Natural killer cell (primary cell): ENCODE data around the gene PPM1J. TPM values are rescaled to one million over a fixed set of nuclear protein-coding genes. Genes with fewer than 3 reads are reported as not detected.

Source experiments
- ATAC-seq, 3 donors: fragments of 150-1000 bp in 2 of 3; fragments of 200-7000 bp in 1 of 3; cut with Tn5 transposase; 1 replicate in 1 of 3; 2 replicates in 2 of 3; pipeline ENCODE4 v1.10.0; 2021; ENCODE audit warnings: mild to moderate bottlenecking in 2 of 3, moderate library complexity in 2 of 3
- DNase-seq, 2 donors: peaks; one replicate each; pipeline versions ENCODE4 v3.0.0 to v3.0.0-alpha.2; 2013 to 2021; ENCODE audit warnings: mixed read lengths in 1 of 2
- H3K27ac ChIP-seq: one replicate; pipeline ENCODE4 v1.5.1; 2013; ENCODE audit warnings: mild to moderate bottlenecking, low read length
- H3K27me3 ChIP-seq: one replicate; pipeline ENCODE4 v1.6.1; 2013; ENCODE audit warnings: low read length; ENCODE audit not compliant: control insufficient read depth, insufficient read depth
- H3K36me3 ChIP-seq: one replicate; pipeline ENCODE4 v1.6.1; 2013; ENCODE audit warnings: low read length; ENCODE audit not compliant: control insufficient read depth, insufficient read depth
- H3K4me1 ChIP-seq: one replicate; pipeline ENCODE4 v1.6.1; 2013; ENCODE audit warnings: low read length; ENCODE audit not compliant: control insufficient read depth, insufficient read depth
- H3K4me3 ChIP-seq: one replicate; pipeline ENCODE4 v1.5.1; 2013; ENCODE audit warnings: low read length
- H3K9me3 ChIP-seq: one replicate; pipeline ENCODE4 v1.6.1; 2013; ENCODE audit warnings: low read length; ENCODE audit not compliant: control insufficient read depth, insufficient read depth
- H3K27ac Mint-ChIP-seq, 2 donors: one replicate each; pipeline ENCODE4 v1.8.0; 2022; ENCODE audit warnings: mild to moderate bottlenecking in 2 of 2, mixed read lengths in 2 of 2, moderate library complexity in 1 of 2
- H3K27me3 Mint-ChIP-seq, 2 donors: one replicate each; pipeline ENCODE4 v1.8.0; 2022; ENCODE audit warnings: low read depth in 2 of 2, mixed read lengths in 2 of 2
- H3K36me3 Mint-ChIP-seq: one replicate; pipeline ENCODE4 v1.8.0; 2022; ENCODE audit warnings: mixed read lengths
- H3K4me1 Mint-ChIP-seq, 2 donors: one replicate each; pipeline ENCODE4 v1.8.0; 2022; ENCODE audit warnings: mixed read lengths in 2 of 2
- H3K4me3 Mint-ChIP-seq: one replicate; pipeline ENCODE4 v1.8.0; 2022; ENCODE audit warnings: mild to moderate bottlenecking, moderate library complexity, mixed read lengths
- H3K9me3 Mint-ChIP-seq, 2 donors: one replicate each; pipeline ENCODE4 v1.8.0; 2022; ENCODE audit warnings: mixed read lengths in 2 of 2
- WGBS: methylation state at CpG from one replicate; pipeline ENCODE4 v1.1.7; 2013; ENCODE audit warnings: missing lambda C conversion rate; ENCODE audit not compliant: insufficient coverage; 5-methylcytosine and 5-hydroxymethylcytosine counted together
- intact Hi-C: fragments of 100-400 bp; cut with micrococcal nuclease; formaldehyde crosslinking; loops from one replicate; pipeline ENCODE4 v1.14.2; 2022
- total RNA-seq, 4 donors: library from RNA; stranded (reverse); fragments of 120-200 nt in 1 of 4; gene quantifications; one replicate each; pipeline versions ENCODE4 v1.2.3 to v1.2.4, GENCODE V29; 2013 to 2022
- TF ChIP-seq, protein P1 (sequence below): fragments of 200-600 bp; IDR thresholded peaks from one replicate; pipeline ENCODE4 v1.8.0; 2022; ENCODE audit warnings: antibody characterized with exemption

PPM1J gene
- total RNA-seq, 3 donors from 2014 or later (not counting 1 experiment from before 2014, with no cell fraction given): 0.26 TPM; not detected in 2

DNA sequence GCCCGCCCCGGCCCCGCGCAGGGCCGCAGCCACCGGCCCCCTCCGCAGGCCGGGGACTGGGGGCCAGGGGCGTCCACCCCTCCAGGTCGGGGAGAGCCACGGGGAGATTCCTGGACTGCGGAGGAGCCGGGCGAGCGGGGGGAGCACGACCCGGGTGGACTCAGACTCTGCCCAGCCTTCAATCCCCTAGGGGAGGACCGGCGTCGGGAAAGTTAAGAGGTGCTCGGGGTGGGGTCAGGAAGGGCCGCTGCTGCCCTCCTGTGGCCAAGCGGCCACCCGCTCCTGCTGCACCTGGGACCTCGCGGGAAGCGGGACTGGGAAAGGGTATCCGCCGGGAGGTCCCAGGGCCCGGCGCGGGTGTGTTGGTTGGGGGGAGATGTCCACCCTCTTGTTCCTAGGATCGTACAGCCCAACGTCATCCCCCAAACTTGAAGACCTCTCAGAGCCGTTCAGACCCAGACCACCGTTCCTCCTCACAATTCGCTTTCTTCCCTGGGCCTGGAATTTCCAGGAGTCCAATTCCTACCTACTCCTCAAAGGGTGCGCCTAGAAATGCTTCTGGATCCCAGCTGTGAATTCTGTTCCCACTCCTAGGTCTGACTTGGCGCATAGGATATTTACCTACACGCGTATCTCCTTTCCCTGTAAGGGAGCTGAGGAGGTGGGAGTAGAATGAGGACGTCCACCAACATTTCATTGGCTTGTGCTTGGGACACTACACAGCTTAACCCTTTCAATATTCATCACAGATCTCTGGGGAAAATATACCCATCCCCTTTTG, 7.7 kb downstream of the PPM1J start:
- Mint-ChIP-seq H3K27ac (peak overlapping the region; percentile 81 to 90), H3K27me3 (peaks cover 0 to 3% of the 10 kb centered on the region in 2 donors), H3K36me3 (no peaks in the 10 kb centered on the region), H3K9me3 (no peaks in the 10 kb centered on the region), H3K4me1 (peaks cover 45 to 46% of the 10 kb centered on the region in 2 donors), H3K4me3 (peak overlapping the region; percentile 93)
- H3K36me3 ChIP-seq: peaks cover 9% of the 10 kb centered on the region
- peak; percentile 52 to 68 (median 67) for ATAC-seq
- TF ChIP-seq, protein P1, sequence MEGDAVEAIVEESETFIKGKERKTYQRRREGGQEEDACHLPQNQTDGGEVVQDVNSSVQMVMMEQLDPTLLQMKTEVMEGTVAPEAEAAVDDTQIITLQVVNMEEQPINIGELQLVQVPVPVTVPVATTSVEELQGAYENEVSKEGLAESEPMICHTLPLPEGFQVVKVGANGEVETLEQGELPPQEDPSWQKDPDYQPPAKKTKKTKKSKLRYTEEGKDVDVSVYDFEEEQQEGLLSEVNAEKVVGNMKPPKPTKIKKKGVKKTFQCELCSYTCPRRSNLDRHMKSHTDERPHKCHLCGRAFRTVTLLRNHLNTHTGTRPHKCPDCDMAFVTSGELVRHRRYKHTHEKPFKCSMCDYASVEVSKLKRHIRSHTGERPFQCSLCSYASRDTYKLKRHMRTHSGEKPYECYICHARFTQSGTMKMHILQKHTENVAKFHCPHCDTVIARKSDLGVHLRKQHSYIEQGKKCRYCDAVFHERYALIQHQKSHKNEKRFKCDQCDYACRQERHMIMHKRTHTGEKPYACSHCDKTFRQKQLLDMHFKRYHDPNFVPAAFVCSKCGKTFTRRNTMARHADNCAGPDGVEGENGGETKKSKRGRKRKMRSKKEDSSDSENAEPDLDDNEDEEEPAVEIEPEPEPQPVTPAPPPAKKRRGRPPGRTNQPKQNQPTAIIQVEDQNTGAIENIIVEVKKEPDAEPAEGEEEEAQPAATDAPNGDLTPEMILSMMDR: peak; percentile 63
- 11% methylated on average over 41 of the region's 42 CpGs for WGBS
- DNase-seq: peak; percentile 63 to 81
- intact Hi-C loops: loop anchor here (2.0 to 5.0 kb wide), 2 partner anchors 205 to 317 kb away; no protein-coding TSS in a partner anchor
- H3K9me3 ChIP-seq: no peaks in the 10 kb centered on the region
- H3K27ac ChIP-seq: peak overlapping the region; percentile 55
- peaks cover 50% of the 10 kb centered on the region for H3K4me1 ChIP-seq
- H3K4me3 ChIP-seq: peak overlapping the region; percentile 69
- H3K27me3 ChIP-seq: no peaks in the 10 kb centered on the region

DNA sequence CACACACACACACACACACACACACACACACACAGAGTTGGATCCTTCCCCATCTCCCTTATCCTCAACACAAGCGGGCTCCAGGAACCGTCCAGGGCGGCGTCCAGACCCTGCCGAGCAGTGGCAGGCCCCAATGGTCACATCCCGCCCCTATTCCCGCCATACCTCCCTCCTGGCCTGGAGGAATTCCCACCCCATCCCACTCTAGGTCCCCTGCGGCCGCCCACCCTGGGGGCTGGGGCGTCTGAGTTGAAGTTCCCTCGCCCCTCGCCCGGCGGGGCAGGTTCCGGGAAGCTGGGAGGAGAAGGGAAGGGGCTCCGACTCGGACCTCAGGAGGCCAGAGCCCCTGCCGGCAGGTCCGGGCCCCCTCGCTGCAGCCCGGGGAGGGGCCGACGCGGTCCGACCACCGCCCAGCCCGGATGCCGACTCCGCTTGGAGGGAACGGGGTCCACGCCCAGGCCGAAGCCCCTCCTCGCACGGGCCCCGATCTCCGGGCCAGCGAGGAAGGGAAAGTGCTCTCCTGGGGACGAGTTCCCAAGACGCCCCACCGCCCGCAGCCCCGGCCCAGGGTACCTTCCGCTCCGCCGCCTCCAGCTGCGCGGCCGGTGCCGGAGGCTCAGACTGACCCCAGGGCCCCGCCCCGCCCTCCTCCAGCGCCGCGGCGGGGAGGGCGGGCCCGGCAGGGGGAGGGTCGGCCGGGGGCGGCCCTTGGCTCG, 8.5 kb downstream of the PPM1J start, which contains the start of gene RHOC:
Gene RHOC (minus strand): TSS at position 623 of the 716 bp plus-strand sequence. CDS start 3,328 bp downstream, outside the sequence.
- Mint-ChIP-seq H3K27ac (peak within 1 kb of the TSS; percentile 90 to 93), H3K4me1 (peaks cover 52 to 53% of the 10 kb centered on the region in 2 donors), H3K27me3 (peaks cover 0 to 3% of the 10 kb centered on the region in 2 donors), H3K9me3 (no peaks in the 10 kb centered on the region), H3K36me3 (no peaks in the 10 kb centered on the region), H3K4me3 (peak within 1 kb of the TSS; percentile 93)
- Histone ChIP-seq H3K27me3 (no peaks in the 10 kb centered on the region), H3K9me3 (no peaks in the 10 kb centered on the region), H3K36me3 (peaks cover 14% of the 10 kb centered on the region), H3K4me3 (peak within 1 kb of the TSS; percentile 69), H3K27ac (peak within 1 kb of the TSS; percentile 70), H3K4me1 (peaks cover 58% of the 10 kb centered on the region)
- ATAC-seq (peak; percentile 64 to 78 (median 77)), DNase-seq (peak; percentile 58 to 59)
- TF ChIP-seq, protein P1: no peak
- WGBS: 4% methylated on average over 61 of the region's 61 CpGs
- intact Hi-C loops: loop anchor here (2.0 to 5.0 kb wide), 2 partner anchors 204 to 316 kb away; no protein-coding TSS in a partner anchor

DNA sequence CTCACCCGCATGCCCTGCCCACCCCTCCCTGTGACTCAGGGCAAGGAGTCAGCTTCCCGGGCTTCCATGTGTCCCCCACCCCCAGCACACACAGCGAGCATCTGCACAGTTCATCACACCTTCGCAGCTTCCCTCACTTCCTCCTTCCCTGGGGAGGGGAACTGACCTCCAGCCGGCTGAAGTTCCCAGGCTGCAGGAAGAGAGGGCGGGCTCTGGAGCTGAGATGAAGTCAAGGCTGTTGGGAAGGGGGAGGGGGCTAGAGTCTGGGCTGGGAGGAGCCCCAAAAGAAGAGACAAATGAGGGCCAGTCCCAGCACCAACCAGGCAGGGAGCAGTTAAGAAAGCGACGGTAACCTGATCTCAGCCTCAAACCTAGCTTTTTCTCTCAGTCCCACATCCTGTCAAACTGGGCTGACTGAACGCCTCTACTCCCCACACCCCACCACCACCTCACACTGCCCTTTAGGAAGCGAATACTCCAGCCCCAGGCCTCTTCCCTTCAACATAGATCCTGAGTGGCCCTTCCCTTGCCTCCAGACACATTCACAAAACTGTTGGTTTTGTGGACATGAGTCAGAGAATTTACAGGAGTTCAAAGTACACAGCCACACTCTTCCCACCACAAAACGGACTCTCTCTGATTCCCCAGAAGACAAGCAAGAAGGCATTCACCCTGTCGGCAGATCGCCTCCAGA, 10.1 kb downstream of the PPM1J start:
- H3K4me1 Mint-ChIP-seq: peaks cover 65 to 69% of the 10 kb centered on the region in 2 donors
- Histone ChIP-seq H3K4me3 (peak overlapping the region; percentile 69), H3K36me3 (peaks cover 22% of the 10 kb centered on the region), H3K27me3 (no peaks in the 10 kb centered on the region), H3K4me1 (peaks cover 74% of the 10 kb centered on the region), H3K9me3 (no peaks in the 10 kb centered on the region), H3K27ac (peak overlapping the region; percentile 70)
- peak overlapping the region; percentile 90 to 93 for H3K27ac Mint-ChIP-seq
- 8% methylated on average over 13 of the region's 13 CpGs for WGBS
- ATAC-seq: peak; percentile 41 to 68 (median 65)
- H3K9me3 Mint-ChIP-seq: no peaks in the 10 kb centered on the region
- TF ChIP-seq, protein P1: no peak
- H3K4me3 Mint-ChIP-seq: peak overlapping the region; percentile 91
- H3K27me3 Mint-ChIP-seq: peaks cover 0 to 3% of the 10 kb centered on the region in 2 donors
- no peaks in the 10 kb centered on the region for H3K36me3 Mint-ChIP-seq
- peak; percentile 48 to 76 for DNase-seq
- intact Hi-C loops: loop anchor here (2.0 to 5.0 kb wide), 2 partner anchors 30 to 203 kb away; partner anchors contain the start of gene MOV10
